H1 (cell line): ENCODE data around the gene SLC16A5. TPM values are rescaled to one million over a fixed set of nuclear protein-coding genes. Genes with fewer than 3 reads are reported as not detected.

Experiments used
- CTCF ChIA-PET: fragments of 300-600 bp; sonication (Branson Sonifier 250); formaldehyde crosslinking; loops from one replicate; lab custom pipeline; 2021; ENCODE audit not compliant: partially characterized antibody; lab: Charles Lee
- POLR2A ChIA-PET: fragments of 300-600 bp; sonication (Branson Sonifier 250); formaldehyde crosslinking; loops from one replicate; lab custom pipeline; 2021; ENCODE audit warnings: inconsistent platforms; ENCODE audit not compliant: partially characterized antibody; lab: Charles Lee
- DNase-seq, 2 experiments: peaks; one replicate each; pipeline versions ENCODE4 v3.0.0 to v3.0.0-alpha.2; 2010 to 2022; ENCODE audit warnings: low spot score in 2 of 2, low read depth in 1 of 2, mixed read lengths in 1 of 2
- FAIRE-seq: peaks from 2 replicates; lab custom pipeline; 2011; peaks lifted over from hg19 to GRCh38; lab: Jason Lieb, UNC
- H2AFZ ChIP-seq: 2 replicates; pipeline ENCODE4 v1.8.1; 2012; ENCODE audit warnings: low read length, inconsistent platforms
- H2AK5ac ChIP-seq: 2 replicates; pipeline ENCODE4 v1.6.1; 2013; ENCODE audit warnings: low read depth, low read length
- H2BK120ac ChIP-seq: replicated peaks from 2 replicates; pipeline ENCODE3; 2013; ENCODE audit warnings: low read depth, low read length, inconsistent platforms
- H2BK12ac ChIP-seq: 2 replicates; pipeline ENCODE4 v1.6.1; 2013; ENCODE audit warnings: low read depth, low read length
- H2BK15ac ChIP-seq: 2 replicates; pipeline ENCODE4 v1.6.1; 2013; ENCODE audit warnings: low read length
- H2BK20ac ChIP-seq: 2 replicates; pipeline ENCODE4 v1.6.1; 2013; ENCODE audit warnings: low read length
- H2BK5ac ChIP-seq: 2 replicates; pipeline ENCODE4 v1.6.1; 2013; ENCODE audit warnings: low read depth, low read length
- H3K14ac ChIP-seq: 2 replicates; pipeline ENCODE4 v1.6.1; 2013; ENCODE audit warnings: inconsistent platforms; ENCODE audit not compliant: insufficient read length
- H3K18ac ChIP-seq: 2 replicates; pipeline ENCODE4 v1.6.1; 2013; ENCODE audit warnings: low read length; ENCODE audit errors: extremely low read depth
- H3K23ac ChIP-seq: 2 replicates; pipeline ENCODE4 v1.6.1; 2013; ENCODE audit warnings: inconsistent platforms; ENCODE audit not compliant: insufficient read length
- H3K23me2 ChIP-seq: 2 replicates; pipeline ENCODE4 v1.6.1; 2013; ENCODE audit warnings: low read depth, low read length
- H3K27ac ChIP-seq: 2 replicates; pipeline ENCODE4 v1.6.1; 2011; ENCODE audit warnings: low read depth, low read length, inconsistent platforms
- H3K27me3 ChIP-seq, 4 experiments: replicated peaks in 1 of 4; 1 replicate in 1 of 4; 2 replicates in 3 of 4; pipeline versions ENCODE4 v1.6.1 to v1.8.1; 2011 to 2013; ENCODE audit warnings: low read length in 3 of 4, mild to moderate bottlenecking in 3 of 4, inconsistent platforms in 2 of 4, mixed read lengths in 2 of 4, moderate library complexity in 1 of 4; ENCODE audit not compliant: control insufficient read depth in 3 of 4, insufficient read depth in 3 of 4; ENCODE audit errors: extremely low read depth in 1 of 4
- H3K36me3 ChIP-seq, 4 experiments: 2 replicates each; pipeline versions ENCODE4 v1.6.1 to v1.8.1; 2011 to 2013; ENCODE audit warnings: mild to moderate bottlenecking in 4 of 4, low read length in 3 of 4, moderate library complexity in 2 of 4, control low read depth in 1 of 4, inconsistent platforms in 1 of 4; ENCODE audit not compliant: insufficient read depth in 4 of 4, control insufficient read depth in 2 of 4
- H3K4ac ChIP-seq: replicated peaks from 2 replicates; pipeline ENCODE3; 2013; ENCODE audit warnings: low read length, low read depth, mixed read lengths, inconsistent platforms; ENCODE audit not compliant: insufficient read length
- H3K4me1 ChIP-seq, 4 experiments: replicated peaks in 1 of 4; 1 replicate in 1 of 4; 2 replicates in 3 of 4; pipeline versions ENCODE4 v1.6.1 to v1.8.1; 2011 to 2013; ENCODE audit warnings: low read length in 3 of 4, inconsistent platforms in 2 of 4, mixed read lengths in 1 of 4; ENCODE audit not compliant: insufficient read depth in 4 of 4, control insufficient read depth in 3 of 4
- H3K4me2 ChIP-seq, 2 experiments: 2 replicates each; pipeline versions ENCODE4 v1.6.1 to v1.8.1; 2011 to 2013; ENCODE audit warnings: low read depth in 2 of 2, low read length in 2 of 2, control low read depth in 1 of 2, inconsistent platforms in 1 of 2, mild to moderate bottlenecking in 1 of 2; ENCODE audit not compliant: insufficient read depth in 1 of 2
- H3K4me3 ChIP-seq, 4 experiments: fragments of 200-600, 300-600 bp in 1 of 4; sonication (generic), shearing (Covaris generic), sonication (Bioruptor Twin) in 1 of 4; 2 replicates each; pipeline versions ENCODE4 v1.5.1 to v1.8.1; 2011 to 2016; ENCODE audit warnings: low read length in 4 of 4, low read depth in 3 of 4, control low read depth in 2 of 4, inconsistent platforms in 2 of 4, mild to moderate bottlenecking in 2 of 4, mixed read lengths in 1 of 4, moderate library complexity in 1 of 4; ENCODE audit not compliant: insufficient read depth in 2 of 4; ENCODE audit errors: extremely low read depth in 1 of 4
- H3K56ac ChIP-seq: replicated peaks from 2 replicates; pipeline ENCODE3; 2013; ENCODE audit warnings: low read depth, mild to moderate bottlenecking, mixed read lengths, low read length, inconsistent platforms; ENCODE audit not compliant: insufficient read length
- H3K79me1 ChIP-seq: 2 replicates; pipeline ENCODE4 v1.6.1; 2013; ENCODE audit warnings: low read depth, low read length, control low read depth
- H3K79me2 ChIP-seq, 2 experiments: 2 replicates each; pipeline versions ENCODE4 v1.6.1 to v1.8.1; 2012 to 2013; ENCODE audit warnings: low read length in 2 of 2, mild to moderate bottlenecking in 2 of 2, inconsistent platforms in 1 of 2; ENCODE audit not compliant: insufficient read depth in 2 of 2, control insufficient read depth in 1 of 2
- H3K9ac ChIP-seq, 4 experiments: replicated peaks in 1 of 4; 1 replicate in 1 of 4; 2 replicates in 3 of 4; pipeline versions ENCODE4 v1.6.1 to v1.8.1; 2011 to 2013; ENCODE audit warnings: low read depth in 3 of 4, low read length in 3 of 4, control low read depth in 2 of 4, mild to moderate bottlenecking in 2 of 4, moderate library complexity in 2 of 4, inconsistent platforms in 1 of 4; ENCODE audit errors: extremely low read depth in 1 of 4
- H3K9me3 ChIP-seq, 2 experiments: 2 replicates each; pipeline versions ENCODE4 v1.6.1 to v1.8.1; 2012 to 2013; ENCODE audit warnings: mild to moderate bottlenecking in 2 of 2, moderate library complexity in 2 of 2, control low read depth in 1 of 2, inconsistent platforms in 1 of 2, low read depth in 1 of 2, low read length in 1 of 2, mixed read lengths in 1 of 2; ENCODE audit not compliant: insufficient read depth in 2 of 2
- H4K20me1 ChIP-seq, 2 experiments: replicated peaks in 1 of 2; 2 replicates each; pipeline versions ENCODE3 to v1.8.1; 2011 to 2013; ENCODE audit warnings: inconsistent platforms in 2 of 2, low read length in 2 of 2, mild to moderate bottlenecking in 1 of 2; ENCODE audit not compliant: insufficient read depth in 2 of 2, control insufficient read depth in 1 of 2
- H4K5ac ChIP-seq: 2 replicates; pipeline ENCODE4 v1.6.1; 2013; ENCODE audit warnings: low read length, low read depth, mixed read lengths, inconsistent platforms; ENCODE audit not compliant: insufficient read length
- H4K8ac ChIP-seq: 2 replicates; pipeline ENCODE4 v1.8.0; 2013; ENCODE audit warnings: mild to moderate bottlenecking, moderate library complexity, low read length, inconsistent platforms; ENCODE audit not compliant: insufficient read depth; ENCODE audit errors: extremely low read depth
- H4K91ac ChIP-seq: replicated peaks from 2 replicates; pipeline ENCODE3; 2013; ENCODE audit warnings: low read length, mixed read lengths, inconsistent platforms; ENCODE audit not compliant: insufficient read length
- MAFK ChIP-seq: IDR thresholded peaks from 2 replicates; pipeline ENCODE4 v1.6.1; 2012; ENCODE audit warnings: low read depth, mild to moderate bottlenecking, improper control_type of control experiment, low read length
- RNF2 ChIP-seq: fragments of 200-900, 300-1000 bp; sonication (generic); IDR thresholded peaks from 2 replicates; pipeline ENCODE4 v1.7.1; 2016; ENCODE audit warnings: borderline replicate concordance, low read depth, mild to moderate bottlenecking, antibody characterized with exemption, low read length; ENCODE audit not compliant: poor library complexity, severe bottlenecking; ENCODE audit errors: missing control alignments
- WGBS, 2 experiments: shearing (Covaris generic) in 1 of 2; methylation state at CpG; one replicate each; pipeline versions ENCODE4 v1.1.6 to v1.1.7; 2013 to 2015; ENCODE audit warnings: low lambda C conversion rate in 2 of 2, mixed read lengths in 2 of 2, inconsistent platforms in 1 of 2, low coverage in 1 of 2, missing lambda C conversion rate in 1 of 2; ENCODE audit not compliant: insufficient replicate concordance in 2 of 2, insufficient coverage in 1 of 2, insufficient read length in 1 of 2; ENCODE audit errors: extremely low coverage in 1 of 2, missing lambda C conversion rate in 1 of 2; 5-methylcytosine and 5-hydroxymethylcytosine counted together
- polyA plus RNA-seq, 7 experiments: library from polyadenylated mRNA; depleted of rRNA in 3 of 7; stranded (reverse) in 5 of 7; unstranded in 2 of 7; fragments of >200 nt in 5 of 7; fragments of 200-250 nt in 2 of 7; gene quantifications; 1 replicate in 5 of 7; 2 replicates in 1 of 7; 4 replicates in 1 of 7; pipeline versions ENCODE4 v1.2.1 to v1.2.3, GENCODE V29; 2011 to 2013; ENCODE audit warnings: missing spikeins in 2 of 7, mixed read lengths in 2 of 7
- total RNA-seq: library from RNA; stranded (reverse); fragmentation: NEBNext Ultra II Directional; extraction: Animal tissue kit (Norgen Biotek cat#: 25700); gene quantifications from 2 replicates; pipeline ENCODE4 v1.2.1, GENCODE V29; 2021

Gene SLC16A5
- total and polyA plus RNA-seq, 2 of the 8 experiments (the other 6 are each of a cell fraction or from before 2014, with no cell fraction given) = 17.1 to 34.7 TPM

- Histone ChIP-seq H3K4me1 (peaks cover 0 to 13% (median 8%) of the 10 kb centered on the region in 4 experiments; a peak in 6 of 7 replicates), H2AFZ (no peak overlapping the region), H2BK15ac (no peak overlapping the region), H3K4me2 (no peak overlapping the region), H3K36me3 (peaks cover 0 to 9% (median 4%) of the 10 kb centered on the region in 4 experiments; a peak in 5 of 8 replicates), H2BK5ac (no peak overlapping the region), H2AK5ac (no peak overlapping the region), H3K79me1 (peaks cover 5% of the 10 kb centered on the region), H3K14ac (no peak overlapping the region), H3K23ac (no peak overlapping the region), H2BK120ac (no peak overlapping the region), H3K18ac (no peak overlapping the region), H3K4ac (no peak overlapping the region), H3K4me3 (no peak overlapping the region), H3K27ac (no peak overlapping the region), H3K9me3 (peaks cover 0 to 3% of the 10 kb centered on the region in 2 experiments; a peak in 2 of 4 replicates), H4K20me1 (peaks cover 0 to 5% of the 10 kb centered on the region in 2 experiments), H3K23me2 (peaks cover 4% of the 10 kb centered on the region), H4K8ac (no peak overlapping the region), H4K91ac (no peak overlapping the region), H2BK12ac (no peak overlapping the region), H3K56ac (no peak overlapping the region), H2BK20ac (no peak overlapping the region), H3K9ac (0 out of 7 replicates have a peak overlapping the region, but pooled peaks of 1 of the 4 experiments have one; percentile 32), H3K27me3 (no peaks in the 10 kb centered on the region), H4K5ac (no peak overlapping the region), H3K79me2 (peaks cover 0 to 7% of the 10 kb centered on the region in 2 experiments; a peak in 2 of 4 replicates)
- CTCF ChIA-PET = interaction anchor here (0.9 to 6.8 kb wide), 5 partner anchors 10 to 34 kb away, joined by 3 to 60 read pairs (median 9); no protein-coding TSS in a partner anchor
- POLR2A ChIA-PET = interaction anchor here (0.6 to 1.5 kb wide), 6 partner anchors 8 to 684 kb away, joined by 3 to 5 read pairs (median 3); partner anchors contain the start of gene ARMC7
- no peak for DNase-seq
- WGBS, 2 experiments = 87% methylated on average over 12 of the region's 14 CpGs; no CpG with 5 or more reads in 1 of the 2 experiments
- no peak for FAIRE-seq
- 0 out of 2 replicates have a peak, but pooled peaks have one; percentile 18 for TF ChIP-seq MAFK
- TF ChIP-seq RNF2 = no peak
These were observed 8.4 kb downstream of the SLC16A5 start for GRCh38 chr17:75096082-75096625.
